GM12872 (cell line): Measurements from ENCODE around the gene KDM7A.

Experiments
- TF ChIP-seq, protein P1 (sequence below): IDR thresholded peaks from 3 replicates; pipeline ENCODE4 v1.5.1; 2011; ENCODE audit warnings: low read depth, mild to moderate bottlenecking, low read length, moderate library complexity; ENCODE audit not compliant: insufficient read depth

KDM7A gene

DNA sequence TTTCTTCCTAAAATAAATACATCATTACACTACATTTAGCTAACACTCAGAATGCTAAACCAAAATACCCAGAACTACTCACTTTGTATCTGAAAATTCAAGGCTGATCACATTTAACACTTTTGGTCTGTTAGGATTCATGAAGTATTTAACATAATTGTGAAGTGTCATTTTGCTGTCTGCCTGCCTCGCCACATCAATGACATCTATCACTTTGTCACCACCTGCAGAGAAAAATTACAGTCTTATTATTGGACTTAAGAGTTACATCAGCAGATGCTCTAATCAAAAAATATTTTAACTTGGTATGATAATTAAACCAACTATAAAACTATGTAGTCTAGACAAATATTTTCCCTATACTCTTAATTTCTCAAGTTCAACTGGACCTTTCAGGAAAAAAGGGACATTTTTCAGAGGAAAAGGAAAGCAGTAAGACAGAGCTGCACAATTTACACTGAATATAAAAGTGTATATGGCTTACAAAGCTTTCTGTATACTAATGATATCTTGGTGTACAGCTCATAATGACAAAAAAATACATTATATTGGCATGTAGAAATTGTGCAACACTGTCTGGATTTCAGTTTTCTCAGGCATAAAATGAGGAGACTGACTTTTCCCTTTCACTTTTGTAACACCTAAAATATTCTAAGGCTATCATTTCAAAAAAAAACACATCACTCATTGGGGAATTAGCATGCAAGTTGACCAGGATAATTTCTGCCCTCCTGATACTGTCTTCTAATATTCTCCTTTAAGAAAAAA, 49.2 kb downstream of the KDM7A start:
- TF ChIP-seq, protein P1, sequence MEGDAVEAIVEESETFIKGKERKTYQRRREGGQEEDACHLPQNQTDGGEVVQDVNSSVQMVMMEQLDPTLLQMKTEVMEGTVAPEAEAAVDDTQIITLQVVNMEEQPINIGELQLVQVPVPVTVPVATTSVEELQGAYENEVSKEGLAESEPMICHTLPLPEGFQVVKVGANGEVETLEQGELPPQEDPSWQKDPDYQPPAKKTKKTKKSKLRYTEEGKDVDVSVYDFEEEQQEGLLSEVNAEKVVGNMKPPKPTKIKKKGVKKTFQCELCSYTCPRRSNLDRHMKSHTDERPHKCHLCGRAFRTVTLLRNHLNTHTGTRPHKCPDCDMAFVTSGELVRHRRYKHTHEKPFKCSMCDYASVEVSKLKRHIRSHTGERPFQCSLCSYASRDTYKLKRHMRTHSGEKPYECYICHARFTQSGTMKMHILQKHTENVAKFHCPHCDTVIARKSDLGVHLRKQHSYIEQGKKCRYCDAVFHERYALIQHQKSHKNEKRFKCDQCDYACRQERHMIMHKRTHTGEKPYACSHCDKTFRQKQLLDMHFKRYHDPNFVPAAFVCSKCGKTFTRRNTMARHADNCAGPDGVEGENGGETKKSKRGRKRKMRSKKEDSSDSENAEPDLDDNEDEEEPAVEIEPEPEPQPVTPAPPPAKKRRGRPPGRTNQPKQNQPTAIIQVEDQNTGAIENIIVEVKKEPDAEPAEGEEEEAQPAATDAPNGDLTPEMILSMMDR = no peak

DNA sequence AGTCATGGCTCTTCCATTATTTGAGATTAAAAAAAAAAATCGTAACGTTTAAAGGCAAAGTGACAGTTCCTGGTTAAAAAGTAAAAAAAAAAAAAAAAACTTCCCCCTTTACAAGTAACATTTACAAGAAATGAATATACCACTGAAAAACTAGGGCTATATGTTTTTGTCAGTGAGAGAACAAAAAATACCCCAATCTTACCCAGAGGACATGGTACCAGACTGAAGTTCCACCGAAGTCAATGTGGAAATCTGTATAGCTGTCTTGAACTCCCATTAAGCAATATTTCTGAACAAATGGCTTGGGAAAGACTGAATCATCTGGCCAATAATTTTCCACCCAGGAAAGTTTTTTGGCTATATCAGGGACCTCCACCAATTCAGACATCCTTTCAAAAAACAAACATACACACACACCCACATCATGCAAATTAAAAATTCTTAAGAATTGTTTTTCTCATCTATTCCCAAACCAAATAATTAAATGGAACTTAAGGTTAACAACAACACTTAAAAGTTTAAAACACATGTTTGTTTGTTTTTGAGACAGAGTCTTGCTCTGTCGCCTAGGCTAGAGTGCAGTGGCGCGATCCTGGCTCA, 50.2 kb downstream of the KDM7A start:
- TF ChIP-seq, protein P1 = no peak

DNA sequence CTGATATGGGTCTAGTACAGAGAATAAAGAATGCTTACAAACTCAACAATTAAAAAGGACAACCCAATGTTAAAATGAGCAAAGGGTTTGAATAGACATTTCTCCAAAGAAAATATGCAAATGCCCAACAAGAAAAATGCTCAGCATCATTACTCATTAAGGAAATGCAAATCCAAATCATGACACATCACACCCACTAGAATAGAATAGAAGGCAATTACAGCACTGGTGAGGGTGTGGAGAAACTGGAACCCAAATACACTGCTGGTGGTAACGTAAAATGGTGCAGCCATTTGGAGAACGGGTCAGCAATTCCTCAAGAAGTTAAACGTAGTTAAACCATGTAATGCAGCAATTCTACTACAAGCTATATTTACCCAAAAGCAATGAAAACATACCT, 53.8 kb downstream of the KDM7A start:
- TF ChIP-seq, protein P1 = no peak

DNA sequence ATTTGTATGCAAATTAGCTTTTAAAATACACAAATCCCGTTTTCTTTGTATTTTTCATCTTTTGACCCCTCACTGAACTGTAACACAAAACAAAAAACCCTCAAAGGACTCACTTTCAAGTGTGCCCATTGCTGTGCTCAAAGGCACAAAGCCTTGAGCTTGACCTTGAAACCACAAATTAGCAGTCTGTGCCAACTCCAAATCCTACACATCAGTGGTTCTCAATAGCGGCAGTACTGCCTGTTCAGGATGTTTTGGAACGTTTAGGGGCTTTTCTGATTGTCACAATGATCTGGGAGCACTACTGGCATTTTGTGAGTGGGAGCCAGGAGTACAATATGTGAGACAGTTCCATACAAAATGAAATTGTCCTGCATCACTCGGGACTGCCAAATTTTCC, 55.5 kb downstream of the KDM7A start:
- TF ChIP-seq, protein P1 = no peak

DNA sequence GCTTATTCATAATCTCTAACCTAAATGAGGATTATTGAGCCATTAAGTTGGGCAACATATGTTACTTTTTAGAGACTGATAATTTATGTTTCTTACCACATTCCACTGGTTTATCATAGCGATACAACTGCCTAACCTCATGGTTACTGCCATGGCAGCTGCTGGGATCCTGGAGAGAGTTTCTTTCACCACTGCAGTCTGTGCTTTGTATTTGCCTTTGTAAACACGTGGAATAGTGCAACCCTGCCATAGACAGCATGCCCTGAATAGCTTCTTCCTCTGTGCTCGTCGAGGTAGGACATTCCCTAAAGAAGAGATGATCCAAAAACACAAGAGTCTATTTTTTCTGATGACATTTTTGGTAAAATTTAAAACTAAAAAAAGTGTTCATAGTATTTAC, 80.3 kb downstream of the KDM7A start:
- TF ChIP-seq, protein P1 = no peak

DNA sequence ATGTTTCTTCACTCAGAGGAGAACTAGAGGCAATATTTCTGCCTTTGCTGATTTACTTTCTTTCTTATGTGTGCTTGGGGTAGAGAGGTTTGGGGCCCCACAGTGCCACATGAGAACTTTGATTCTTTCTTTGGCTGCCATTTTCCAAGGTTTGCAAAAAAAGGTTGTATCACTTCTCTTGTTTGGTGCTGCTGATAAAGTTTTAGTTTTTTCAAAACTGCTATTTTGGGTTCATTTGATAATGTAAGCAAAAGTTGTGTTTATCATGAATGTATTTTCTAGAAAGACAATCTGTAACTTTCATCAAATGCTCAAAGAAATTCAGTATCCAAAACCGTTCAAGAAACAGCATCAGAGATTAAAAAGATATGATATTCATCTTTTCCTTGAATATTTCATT, 83.4 kb downstream of the KDM7A start:
- TF ChIP-seq, protein P1 = no peak

DNA sequence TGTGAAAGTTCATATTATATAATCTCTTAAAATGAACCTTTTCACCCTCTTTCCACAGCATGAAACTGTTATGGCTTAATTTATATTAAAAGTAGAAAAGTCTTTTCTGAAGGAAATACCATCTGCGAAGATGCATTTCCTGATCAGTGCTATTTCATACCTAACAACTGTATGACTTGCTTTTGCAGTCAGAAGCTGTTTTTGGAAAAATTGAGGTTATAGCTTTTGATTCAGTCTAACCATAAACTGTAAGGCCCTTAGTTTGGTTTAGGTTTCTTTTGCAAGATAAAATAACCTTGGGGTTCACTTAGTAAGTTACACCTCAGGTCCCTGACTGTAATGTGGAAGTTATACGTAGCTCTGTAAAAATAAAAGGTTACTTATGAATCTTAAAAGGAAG, 91.3 kb downstream of the KDM7A start:
- TF ChIP-seq, protein P1 = no peak
